ENCODE data around the gene NEURL1B.

GRCh38 chr5:172699999-172700364 lies 58.9 kb downstream of the NEURL1B start:
- TF ChIP-seq CTCF (IDR thresholded peaks at IDR 0.05) (no peak), POLR2A (IDR thresholded peaks at IDR 0.05) (no peak)
